ENCODE measurements around the gene MRTFA.
"Not testable (repeated sequence)": the region's sequence is repeated elsewhere in the genome, so short reads cannot be mapped to it uniquely, and the experiment has no call there.

Gene MRTFA

GRCh38 chr22:40603088-40603605 is 33.4 kb downstream of the MRTFA start:
- DNase-seq (ENCODE audit: insufficient read length) (no peak), FAIRE-seq (peak; percentile 56)
- no peak for TF ChIP-seq TAF1 (IDR thresholded peaks at IDR 0.05; ENCODE audit: borderline replicate concordance, low read depth, low read length)
- no peak for TF ChIP-seq POLR2A (IDR thresholded peaks at IDR 0.05; ENCODE audit: low read depth, low read length)
- no peak for TF ChIP-seq POLR2AphosphoS5 (IDR thresholded peaks at IDR 0.05; ENCODE audit: low read depth, low read length)

- DNase-seq (ENCODE audit: insufficient read length) (no peak), FAIRE-seq (no peak)
- no peak for TF ChIP-seq POLR2A (IDR thresholded peaks at IDR 0.05; ENCODE audit: low read depth, low read length)
- TF ChIP-seq POLR2AphosphoS5 (IDR thresholded peaks at IDR 0.05; ENCODE audit: low read depth, low read length), result no peak
- TF ChIP-seq TAF1 (IDR thresholded peaks at IDR 0.05; ENCODE audit: borderline replicate concordance, low read depth, low read length), result no peak
Observed at GRCh38 chr22:40602231-40602630, 34.3 kb downstream of the MRTFA start.

DNA sequence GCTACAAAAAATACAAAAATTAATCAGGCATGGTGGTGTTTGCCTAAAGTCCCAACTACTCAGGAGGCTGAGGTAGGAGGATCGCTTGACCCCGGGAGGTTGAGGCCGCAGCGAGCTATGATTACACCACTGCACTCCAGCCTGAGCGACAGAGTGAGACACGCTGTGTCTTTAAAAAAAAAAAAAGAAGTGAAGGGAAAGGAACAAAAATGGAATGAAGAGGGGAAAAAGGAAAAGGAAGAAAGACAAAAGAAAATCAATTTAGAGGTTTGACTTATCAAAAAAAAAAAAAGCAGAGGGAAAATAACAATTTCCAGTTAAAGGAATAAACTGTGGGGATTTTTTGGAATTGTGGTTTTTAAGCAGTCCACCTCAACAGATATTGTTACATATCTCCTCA is 36.8 kb downstream of the MRTFA start:
- TF ChIP-seq TAF1 (IDR thresholded peaks at IDR 0.05; ENCODE audit: borderline replicate concordance, low read depth, low read length), result no peak
- TF ChIP-seq POLR2AphosphoS5 (IDR thresholded peaks at IDR 0.05; ENCODE audit: low read depth, low read length), result no peak
- no peak for TF ChIP-seq POLR2A (IDR thresholded peaks at IDR 0.05; ENCODE audit: low read depth, low read length)
- no peak for DNase-seq (ENCODE audit: insufficient read length)
- FAIRE-seq, result no peak

- not testable (repeated sequence) for FAIRE-seq; DNase-seq (ENCODE audit: insufficient read length)
Observed at GRCh38 chr22:40598712-40599111, 37.8 kb downstream of the MRTFA start.

- DNase-seq (ENCODE audit: insufficient read length), result no peak
- FAIRE-seq, result peak; percentile 78
- TF ChIP-seq POLR2AphosphoS5 (IDR thresholded peaks at IDR 0.05; ENCODE audit: low read depth, low read length), result no peak
Observed at GRCh38 chr22:40597526-40598430, 38.7 kb downstream of the MRTFA start.

- DNase-seq (ENCODE audit: insufficient read length) (no peak), FAIRE-seq (peak; percentile 48)
- TF ChIP-seq POLR2AphosphoS5 (IDR thresholded peaks at IDR 0.05; ENCODE audit: low read depth, low read length) (no peak), TAF1 (IDR thresholded peaks at IDR 0.05; ENCODE audit: borderline replicate concordance, low read depth, low read length) (no peak), POLR2A (IDR thresholded peaks at IDR 0.05; ENCODE audit: low read depth, low read length) (no peak)
Observed at GRCh38 chr22:40595497-40596234, 40.9 kb downstream of the MRTFA start.

DNA sequence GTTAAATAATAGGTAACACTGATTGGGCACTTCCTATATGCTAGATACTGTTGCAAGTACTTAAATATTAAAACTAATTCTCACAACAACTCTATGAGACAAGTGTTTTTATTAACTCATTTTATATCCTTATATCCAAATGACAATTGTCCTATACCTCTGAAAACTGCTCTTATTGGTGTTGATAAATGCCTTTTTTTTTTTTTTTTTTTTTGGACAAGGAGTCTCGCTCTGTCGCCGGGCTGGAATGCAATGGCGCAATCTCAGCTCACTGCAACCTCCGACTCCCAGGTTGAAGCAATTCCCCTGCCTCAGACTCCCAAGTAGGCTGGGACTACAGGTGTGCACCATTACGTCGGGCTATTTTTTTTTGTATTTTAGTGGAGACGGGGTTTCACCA is 41.6 kb downstream of the MRTFA start:
- no peak for DNase-seq (ENCODE audit: insufficient read length)
- TF ChIP-seq POLR2AphosphoS5 (IDR thresholded peaks at IDR 0.05; ENCODE audit: low read depth, low read length) (no peak), TAF1 (IDR thresholded peaks at IDR 0.05; ENCODE audit: borderline replicate concordance, low read depth, low read length) (no peak), POLR2A (IDR thresholded peaks at IDR 0.05; ENCODE audit: low read depth, low read length) (no peak)

DNA sequence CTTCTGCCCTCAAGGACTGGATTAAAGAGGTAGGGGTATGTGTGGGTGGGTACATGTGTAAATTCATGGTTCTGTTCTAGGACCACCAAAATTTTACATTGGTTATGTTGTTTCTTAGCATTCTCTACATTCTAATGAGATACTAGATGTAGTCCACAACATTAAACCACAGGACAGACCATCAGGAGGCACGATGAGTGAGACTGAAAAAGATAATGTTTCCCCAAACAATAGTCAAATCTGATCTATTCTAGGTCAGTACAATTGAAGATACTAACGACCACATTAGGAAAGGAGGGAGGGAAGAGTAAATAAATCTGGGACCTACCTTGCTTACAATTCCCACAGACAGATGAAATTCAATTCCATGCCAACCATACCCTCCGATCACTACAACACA is 42.2 kb downstream of the MRTFA start:
- DNase-seq (ENCODE audit: insufficient read length) (no peak), FAIRE-seq (peak; percentile 53)
- TF ChIP-seq POLR2A (IDR thresholded peaks at IDR 0.05; ENCODE audit: low read depth, low read length) (no peak), TAF1 (IDR thresholded peaks at IDR 0.05; ENCODE audit: borderline replicate concordance, low read depth, low read length) (no peak), POLR2AphosphoS5 (IDR thresholded peaks at IDR 0.05; ENCODE audit: low read depth, low read length) (no peak)

More for the DNA sequence above, 41.6 kb downstream of the MRTFA start:
- FAIRE-seq, result no peak

DNA sequence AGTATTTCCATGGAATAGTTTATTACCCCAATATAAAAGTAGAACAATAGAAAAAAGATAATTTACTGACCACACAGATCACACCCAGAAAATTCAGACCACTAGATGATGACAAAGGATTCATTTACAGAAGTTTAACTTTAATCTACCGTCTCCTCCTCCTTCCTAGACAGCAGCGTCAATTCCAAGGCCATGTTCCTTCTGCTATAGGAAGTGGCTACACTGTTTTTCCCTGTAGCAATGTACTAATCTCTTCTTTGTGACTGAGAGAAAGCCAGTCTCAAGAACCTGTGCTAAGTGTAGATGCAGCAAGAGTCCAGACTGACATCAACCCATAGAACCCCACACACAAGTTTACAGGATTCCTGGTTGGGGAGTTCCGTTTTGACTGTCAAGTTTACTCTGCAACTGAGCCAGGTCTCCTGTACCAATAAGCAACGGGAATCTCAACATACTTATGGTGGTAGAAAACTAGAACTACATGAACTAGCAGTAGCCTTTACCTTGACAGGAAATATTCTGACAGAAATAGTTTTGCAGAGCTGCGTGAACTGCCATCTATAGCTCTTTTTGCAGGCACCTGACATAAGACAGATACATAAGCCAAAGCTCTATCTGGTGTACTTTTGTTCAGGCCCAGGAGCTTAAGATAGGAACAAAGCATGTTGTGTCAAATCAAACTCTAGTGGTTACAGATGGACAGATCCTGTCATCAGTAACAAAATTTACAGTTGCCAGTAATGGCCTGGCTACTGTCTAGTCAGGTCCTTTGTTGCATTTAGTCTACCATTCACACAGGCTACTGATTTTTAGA is 42.9 kb downstream of the MRTFA start:
- FAIRE-seq (peak; percentile 90), DNase-seq (ENCODE audit: insufficient read length) (no peak)
- peak; percentile 49 for TF ChIP-seq POLR2A (IDR thresholded peaks at IDR 0.05; ENCODE audit: low read depth, low read length)
- no peak for TF ChIP-seq TAF1 (IDR thresholded peaks at IDR 0.05; ENCODE audit: borderline replicate concordance, low read depth, low read length)
- TF ChIP-seq POLR2AphosphoS5 (IDR thresholded peaks at IDR 0.05; ENCODE audit: low read depth, low read length), result no peak; the same call in 1 of the 2 replicates

DNA sequence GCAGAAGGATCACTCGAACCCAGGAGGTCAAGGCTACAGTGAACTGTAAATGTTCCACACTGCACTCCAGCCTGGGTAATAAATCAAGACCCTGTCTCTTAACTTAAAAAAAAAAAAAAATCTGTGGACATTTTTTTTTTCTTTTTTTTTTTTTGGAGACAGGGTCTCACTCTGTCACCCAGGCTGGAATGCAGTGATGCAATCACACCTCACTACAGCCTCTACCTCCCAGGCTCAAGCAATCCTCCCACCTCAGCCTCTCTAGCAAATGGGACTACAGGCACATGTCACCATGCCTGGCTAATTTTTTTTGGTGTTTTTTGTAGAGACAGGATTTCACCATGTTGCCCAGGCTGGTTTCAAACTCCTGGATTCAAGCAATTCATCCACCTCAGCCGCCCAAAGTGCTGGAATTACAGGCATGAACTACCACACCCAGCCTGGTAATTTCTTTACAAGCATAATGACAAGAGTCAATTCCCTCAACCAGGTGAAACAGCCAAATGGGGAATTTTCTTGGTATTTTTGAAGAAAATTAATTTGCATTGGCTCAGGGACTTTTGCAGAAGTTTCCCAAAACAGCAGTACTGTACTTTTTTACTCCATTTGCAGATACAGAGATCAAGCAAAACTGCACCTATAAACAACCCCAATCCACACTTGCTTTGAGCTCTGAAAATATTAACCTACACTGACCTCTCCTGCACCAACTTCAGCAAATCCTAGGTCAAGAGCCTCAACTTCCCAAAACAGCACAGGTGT is 44.0 kb downstream of the MRTFA start:
- FAIRE-seq (peak; percentile 62), DNase-seq (ENCODE audit: insufficient read length) (no peak)
- TF ChIP-seq TAF1 (IDR thresholded peaks at IDR 0.05; ENCODE audit: borderline replicate concordance, low read depth, low read length) (no peak), POLR2AphosphoS5 (IDR thresholded peaks at IDR 0.05; ENCODE audit: low read depth, low read length) (no peak), POLR2A (IDR thresholded peaks at IDR 0.05; ENCODE audit: low read depth, low read length) (no peak)
